GM12865 (cell line): ENCODE results near the gene NIF3L1.
"Not testable (repeated sequence)": the region's sequence is repeated elsewhere in the genome, so short reads cannot be mapped to it uniquely, and the experiment has no call there.

Experiments used
- DNase-seq: peaks from one replicate; pipeline ENCODE4 v3.0.0; 2010; ENCODE audit warnings: low read depth
- H3K4me3 ChIP-seq: 2 replicates; pipeline ENCODE4 v1.5.1; 2011; ENCODE audit warnings: mild to moderate bottlenecking, low read depth, low read length, control low read depth
- TF ChIP-seq, protein P1 (sequence below): IDR thresholded peaks from 2 replicates; pipeline ENCODE4 v1.5.1; 2011; ENCODE audit warnings: low read length, control low read depth, low read depth, inconsistent platforms; ENCODE audit not compliant: insufficient read depth; ENCODE audit errors: missing control alignments

NIF3L1 gene

DNA sequence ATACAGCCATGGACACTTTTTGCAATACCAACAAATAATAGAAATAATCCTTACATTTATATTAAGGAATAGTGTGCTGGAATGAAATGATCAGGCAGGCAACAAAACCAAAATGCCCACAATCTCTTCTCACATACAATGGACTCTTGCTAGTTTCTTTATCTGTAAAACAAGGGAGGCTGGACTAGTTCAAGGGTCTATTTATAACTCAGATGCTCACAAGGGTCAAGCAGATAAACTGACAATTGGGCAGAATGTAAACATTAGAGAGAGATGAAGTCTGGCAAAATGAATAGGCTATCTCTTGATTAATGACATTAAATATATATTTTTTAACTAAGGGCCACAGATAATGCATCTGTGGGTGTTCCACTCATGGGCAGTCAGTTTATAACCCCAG is 11.7 kb upstream of the NIF3L1 start:
- H3K4me3 ChIP-seq = no peak overlapping the region
- TF ChIP-seq, protein P1, sequence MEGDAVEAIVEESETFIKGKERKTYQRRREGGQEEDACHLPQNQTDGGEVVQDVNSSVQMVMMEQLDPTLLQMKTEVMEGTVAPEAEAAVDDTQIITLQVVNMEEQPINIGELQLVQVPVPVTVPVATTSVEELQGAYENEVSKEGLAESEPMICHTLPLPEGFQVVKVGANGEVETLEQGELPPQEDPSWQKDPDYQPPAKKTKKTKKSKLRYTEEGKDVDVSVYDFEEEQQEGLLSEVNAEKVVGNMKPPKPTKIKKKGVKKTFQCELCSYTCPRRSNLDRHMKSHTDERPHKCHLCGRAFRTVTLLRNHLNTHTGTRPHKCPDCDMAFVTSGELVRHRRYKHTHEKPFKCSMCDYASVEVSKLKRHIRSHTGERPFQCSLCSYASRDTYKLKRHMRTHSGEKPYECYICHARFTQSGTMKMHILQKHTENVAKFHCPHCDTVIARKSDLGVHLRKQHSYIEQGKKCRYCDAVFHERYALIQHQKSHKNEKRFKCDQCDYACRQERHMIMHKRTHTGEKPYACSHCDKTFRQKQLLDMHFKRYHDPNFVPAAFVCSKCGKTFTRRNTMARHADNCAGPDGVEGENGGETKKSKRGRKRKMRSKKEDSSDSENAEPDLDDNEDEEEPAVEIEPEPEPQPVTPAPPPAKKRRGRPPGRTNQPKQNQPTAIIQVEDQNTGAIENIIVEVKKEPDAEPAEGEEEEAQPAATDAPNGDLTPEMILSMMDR = no peak
- no peak for DNase-seq

DNA sequence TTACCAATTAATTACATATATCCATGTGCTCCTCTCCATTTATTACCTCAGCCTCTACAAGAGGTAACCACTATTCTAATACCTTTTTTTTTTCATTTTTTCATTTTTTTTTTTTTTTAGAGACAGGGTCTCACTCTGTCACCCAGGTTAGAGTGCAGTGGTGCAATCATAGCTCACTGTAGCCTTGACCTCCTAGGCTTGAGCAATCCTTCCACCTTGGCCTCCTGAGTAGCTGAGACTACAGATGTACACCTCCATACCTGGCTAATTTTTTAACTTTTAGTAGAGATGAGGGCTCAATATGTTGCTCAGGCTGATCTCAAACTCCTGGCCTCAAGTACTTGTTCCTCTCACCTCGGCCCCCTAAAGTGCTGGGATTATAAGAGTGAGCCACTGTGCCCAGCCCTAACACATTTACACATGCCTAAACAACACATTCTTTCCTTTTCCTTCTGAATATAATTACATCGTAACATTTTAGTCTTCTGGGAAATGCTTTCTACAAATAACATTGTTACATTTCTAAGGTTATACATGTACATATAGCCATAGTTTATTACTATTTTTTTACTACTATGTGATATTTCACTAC is 10.8 kb upstream of the NIF3L1 start:
- TF ChIP-seq, protein P1 = no peak

DNA sequence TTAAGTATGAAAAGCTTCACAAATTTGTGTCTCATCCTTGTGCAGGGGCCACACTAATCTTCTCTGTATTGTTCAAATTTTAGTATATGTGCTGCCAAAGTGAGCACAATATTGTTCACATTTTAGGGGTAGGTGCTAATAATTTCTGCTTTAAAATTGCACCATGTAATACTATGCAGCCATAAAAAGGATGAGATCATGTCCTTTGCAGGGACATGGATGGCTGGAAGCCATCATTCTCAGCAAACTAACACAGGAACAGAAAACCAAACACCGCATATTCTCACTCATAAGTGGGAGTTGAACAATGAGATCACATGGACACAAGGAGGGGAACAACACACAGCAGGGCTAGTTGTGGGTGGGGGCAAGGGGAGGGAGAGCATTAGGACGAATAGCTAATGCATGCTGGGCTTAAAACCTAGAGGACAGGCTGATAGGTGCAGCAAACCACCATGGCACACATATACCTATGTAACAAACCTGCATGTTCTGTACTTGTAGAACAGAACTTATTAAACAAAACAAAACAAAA is 7.4 kb upstream of the NIF3L1 start:
- DNase-seq, H3K4me3 ChIP-seq: not testable (repeated sequence)

More for the DNA sequence above, 10.8 kb upstream of the NIF3L1 start:
- no peak overlapping the region for H3K4me3 ChIP-seq
- DNase-seq = no peak

DNA sequence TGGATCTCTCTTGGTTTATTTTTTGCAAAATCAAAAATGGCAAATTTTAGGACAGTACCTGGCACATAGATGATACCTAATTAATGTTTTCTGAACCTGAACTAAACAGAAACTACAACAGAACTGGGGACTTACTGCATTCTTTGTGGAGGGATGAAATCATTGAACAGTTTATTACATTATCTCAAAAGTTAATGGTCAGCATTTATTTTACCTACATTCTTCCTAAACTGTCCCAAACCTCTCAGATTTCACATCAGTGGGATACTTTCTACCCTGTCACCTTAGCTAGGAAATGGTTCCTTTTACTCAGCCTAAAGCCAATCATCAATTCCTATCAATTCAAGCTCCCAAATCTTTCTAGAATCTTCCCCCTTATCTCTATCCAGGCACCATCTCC is 10.3 kb downstream of the NIF3L1 start:
- TF ChIP-seq, protein P1 = no peak
- DNase-seq = no peak
- H3K4me3 ChIP-seq = no peak overlapping the region

DNA sequence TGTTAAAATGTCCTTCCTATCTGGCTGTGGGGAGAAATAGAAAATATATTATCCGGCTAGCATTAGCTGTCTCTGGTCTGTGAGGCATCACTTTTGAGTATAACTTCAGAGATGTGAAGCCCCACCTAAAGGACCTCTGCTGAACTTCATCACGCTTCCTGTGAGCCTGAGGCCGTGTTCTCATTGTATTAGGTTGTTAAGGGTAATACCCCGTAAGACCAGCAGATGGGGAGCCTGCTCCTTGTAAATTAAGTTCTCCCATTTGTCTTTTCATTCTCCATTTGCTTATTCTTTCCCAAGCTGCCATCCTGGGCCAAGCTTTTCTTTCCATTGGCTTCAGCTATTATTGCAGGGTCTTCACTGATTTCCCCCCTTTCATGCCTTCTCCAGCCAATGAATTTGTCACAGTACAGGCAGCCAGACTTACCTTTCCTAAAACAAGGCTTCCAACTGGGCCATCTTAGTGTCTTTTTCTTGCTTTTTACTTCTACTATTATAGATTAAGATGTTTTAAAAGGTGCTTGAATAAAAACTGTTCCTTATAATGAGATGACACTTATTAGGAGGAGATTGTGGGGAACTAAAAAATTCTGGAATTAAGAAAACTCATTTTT is 12.4 kb downstream of the NIF3L1 start:
- no peak overlapping the region for H3K4me3 ChIP-seq
- TF ChIP-seq, protein P1 = peak; percentile 75
- DNase-seq = peak; percentile 90

DNA sequence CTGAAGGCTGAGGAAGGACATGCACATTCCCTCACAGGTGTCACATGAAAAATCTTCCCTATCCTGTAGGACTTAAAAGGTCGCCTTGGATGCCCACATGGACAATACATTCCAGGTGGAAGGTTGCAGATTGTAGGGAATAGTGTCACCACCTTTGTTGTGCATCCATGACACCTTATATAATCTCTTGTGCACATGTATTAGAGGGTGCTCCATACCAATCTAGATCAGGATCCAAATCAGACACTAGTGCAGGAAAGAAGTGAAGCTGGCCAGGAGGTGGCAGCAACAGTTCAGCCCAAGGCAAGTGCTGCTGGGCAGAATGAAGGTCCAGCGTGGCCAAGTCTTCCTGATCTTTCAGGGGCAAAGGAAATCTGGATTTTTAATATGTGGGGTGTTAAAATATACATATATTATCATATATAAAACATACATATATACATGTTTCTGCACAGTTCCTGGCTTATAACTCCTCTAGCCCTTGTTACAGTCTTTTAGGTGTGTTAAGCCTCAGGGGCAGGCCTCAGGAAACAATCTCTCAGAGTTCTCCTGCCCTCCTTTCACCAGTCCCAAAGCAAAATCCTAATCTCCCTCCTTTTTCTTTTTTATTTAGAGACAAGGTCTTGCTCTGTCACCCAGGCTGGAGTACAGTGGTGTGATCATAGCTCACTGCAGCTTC is 16.6 kb downstream of the NIF3L1 start:
- TF ChIP-seq, protein P1 = peak; percentile 66
- DNase-seq = peak; percentile 70
- H3K4me3 ChIP-seq = no peak overlapping the region

DNA sequence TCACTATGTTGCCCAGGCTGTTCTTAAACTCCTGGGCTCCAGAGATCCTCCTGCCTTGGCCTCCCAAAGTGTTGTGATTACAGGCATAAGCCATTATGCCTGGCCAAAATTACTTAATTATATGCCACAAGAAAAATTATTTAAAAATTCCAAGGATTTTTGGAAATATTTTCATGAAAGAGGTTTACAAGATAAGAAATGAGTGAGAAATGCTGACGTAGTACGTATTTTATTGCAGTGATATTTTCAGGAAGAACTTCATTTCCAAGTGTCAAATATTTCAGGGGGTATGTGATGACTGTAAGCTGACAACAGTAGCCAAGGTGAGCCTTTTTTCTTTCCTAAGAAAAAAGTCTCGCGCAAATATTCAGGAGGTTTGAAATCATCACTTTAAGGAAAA is 20.8 kb downstream of the NIF3L1 start:
- TF ChIP-seq, protein P1 = no peak
- H3K4me3 ChIP-seq = no peak overlapping the region
- no peak for DNase-seq
